ENCODE data around the gene SCRN2.

DNA sequence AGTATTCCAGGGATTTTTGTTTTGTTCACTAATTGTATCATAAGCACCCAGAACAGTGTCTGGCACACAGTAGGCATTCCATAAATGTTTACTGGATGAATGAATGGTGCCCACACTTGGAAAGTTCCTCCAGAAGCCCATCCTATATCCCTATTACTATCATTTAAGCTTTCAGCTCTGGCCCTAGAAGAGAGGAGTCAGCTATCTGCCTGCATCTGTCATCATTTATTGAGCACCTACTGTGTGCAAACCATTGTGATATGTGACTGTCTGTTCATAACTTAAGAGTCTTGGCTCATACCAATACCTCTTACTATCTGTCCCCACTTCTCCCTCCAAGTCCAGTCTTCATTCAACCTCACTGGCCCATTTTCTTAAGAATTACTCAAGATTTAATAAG, 30.0 kb upstream of the SCRN2 start:
- TF ChIP-seq, protein P1, sequence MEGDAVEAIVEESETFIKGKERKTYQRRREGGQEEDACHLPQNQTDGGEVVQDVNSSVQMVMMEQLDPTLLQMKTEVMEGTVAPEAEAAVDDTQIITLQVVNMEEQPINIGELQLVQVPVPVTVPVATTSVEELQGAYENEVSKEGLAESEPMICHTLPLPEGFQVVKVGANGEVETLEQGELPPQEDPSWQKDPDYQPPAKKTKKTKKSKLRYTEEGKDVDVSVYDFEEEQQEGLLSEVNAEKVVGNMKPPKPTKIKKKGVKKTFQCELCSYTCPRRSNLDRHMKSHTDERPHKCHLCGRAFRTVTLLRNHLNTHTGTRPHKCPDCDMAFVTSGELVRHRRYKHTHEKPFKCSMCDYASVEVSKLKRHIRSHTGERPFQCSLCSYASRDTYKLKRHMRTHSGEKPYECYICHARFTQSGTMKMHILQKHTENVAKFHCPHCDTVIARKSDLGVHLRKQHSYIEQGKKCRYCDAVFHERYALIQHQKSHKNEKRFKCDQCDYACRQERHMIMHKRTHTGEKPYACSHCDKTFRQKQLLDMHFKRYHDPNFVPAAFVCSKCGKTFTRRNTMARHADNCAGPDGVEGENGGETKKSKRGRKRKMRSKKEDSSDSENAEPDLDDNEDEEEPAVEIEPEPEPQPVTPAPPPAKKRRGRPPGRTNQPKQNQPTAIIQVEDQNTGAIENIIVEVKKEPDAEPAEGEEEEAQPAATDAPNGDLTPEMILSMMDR (IDR thresholded peaks at IDR 0.05), result no peak
- TF ChIP-seq POLR2A (IDR thresholded peaks at IDR 0.05) (no peak), EP300 (IDR thresholded peaks at IDR 0.05) (no peak), POLR2AphosphoS5 (IDR thresholded peaks at IDR 0.05) (no peak)
